Tibial nerve (tissue), 4 donors: ENCODE data around the gene GPRIN3. TPM values are rescaled to one million over a fixed set of nuclear protein-coding genes. Genes with fewer than 3 reads are reported as not detected.

ENCODE experiments used
- DNase-seq, 2 donors: peaks; one replicate each; pipeline ENCODE4 v3.0.0-alpha.2; 2019; ENCODE audit warnings: low spot score in 2 of 2
- H3K27ac ChIP-seq, 4 donors: fragments of 200-600 bp; sonication (generic) in 3 of 4; one replicate each; pipeline ENCODE4 v1.5.1; 2017 to 2019; ENCODE audit warnings: mild to moderate bottlenecking in 1 of 4
- H3K27me3 ChIP-seq, 2 donors: fragments of 200-600 bp; sonication (generic) in 1 of 2; one replicate each; pipeline versions ENCODE4 v1.5.1 to v1.6.0; 2017 to 2019
- H3K36me3 ChIP-seq, 3 donors: fragments of 200-600 bp; sonication (generic); one replicate each; pipeline ENCODE4 v1.5.1; 2018 to 2019
- H3K4me1 ChIP-seq, 4 donors: fragments of 200-600 bp; sonication (generic) in 3 of 4; one replicate each; pipeline ENCODE4 v1.5.1; 2017 to 2019
- H3K4me3 ChIP-seq, 4 donors: fragments of 200-600 bp; sonication (generic) in 3 of 4; one replicate each; pipeline ENCODE4 v1.5.1; 2017 to 2019; ENCODE audit warnings: mild to moderate bottlenecking in 1 of 4, moderate library complexity in 1 of 4
- H3K9me3 ChIP-seq, 4 donors: fragments of 200-600 bp; sonication (generic) in 3 of 4; one replicate each; pipeline ENCODE4 v1.5.1; 2017 to 2019
- CTCF ChIP-seq, 5 experiments: fragments of 200-600 bp in 3 of 5; fragments of 450-650 bp in 2 of 5; sonication (generic) in 3 of 5; IDR thresholded peaks; one replicate each; pipeline ENCODE4 v1.5.1; 2016 to 2019; ENCODE audit warnings: antibody characterized with exemption in 5 of 5, mild to moderate bottlenecking in 3 of 5, moderate library complexity in 2 of 5
- EP300 ChIP-seq, 2 donors: sonication (generic); formaldehyde crosslinking; IDR thresholded peaks; one replicate each; pipeline ENCODE4 v1.6.1; 2017; ENCODE audit warnings: antibody characterized with exemption in 2 of 2, mild to moderate bottlenecking in 1 of 2
- POLR2A ChIP-seq, 2 donors: fragments of 450-650 bp; IDR thresholded peaks; one replicate each; pipeline ENCODE4 v1.6.1; 2017; ENCODE audit warnings: antibody characterized with exemption in 2 of 2, mild to moderate bottlenecking in 2 of 2, moderate library complexity in 2 of 2
- WGBS, 2 donors: methylation state at CpG; one replicate each; pipeline ENCODE4 v1.1.5; 2018; 5-methylcytosine and 5-hydroxymethylcytosine counted together
- total RNA-seq, 4 donors: library from RNA; depleted of rRNA; stranded (reverse); fragments of >200 nt; gene quantifications; one replicate each; pipeline ENCODE4 v1.1.0, GENCODE V29; 2016

GPRIN3 gene
- total RNA-seq, 4 donors from 2014 or later, result 2.3 to 5.2 (median 4.6) TPM

DNA sequence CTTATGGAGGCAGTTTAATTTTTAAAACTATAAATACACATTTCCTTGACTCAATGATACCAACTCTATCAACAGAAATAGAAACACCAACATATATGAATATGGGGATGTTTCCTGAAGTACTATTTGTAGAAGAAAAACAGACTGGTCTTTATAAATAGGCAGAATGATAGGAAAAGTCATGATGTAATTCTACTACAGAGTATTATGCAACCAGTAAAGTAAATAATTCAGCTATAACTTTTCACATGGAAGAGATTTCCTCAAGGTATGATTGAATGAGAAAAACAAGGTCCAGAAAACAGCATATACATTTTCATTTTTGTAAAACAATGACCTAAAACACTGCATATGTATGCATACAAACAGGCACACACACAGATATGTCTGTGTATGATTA lies 56.2 kb downstream of the GPRIN3 start:
- TF ChIP-seq EP300 (IDR thresholded peaks at IDR 0.05), result no peak
- no peak for TF ChIP-seq CTCF (IDR thresholded peaks at IDR 0.05)
- TF ChIP-seq POLR2A (IDR thresholded peaks at IDR 0.05), result no peak
- H3K36me3 ChIP-seq, result no peaks in the 10 kb centered on the region

DNA sequence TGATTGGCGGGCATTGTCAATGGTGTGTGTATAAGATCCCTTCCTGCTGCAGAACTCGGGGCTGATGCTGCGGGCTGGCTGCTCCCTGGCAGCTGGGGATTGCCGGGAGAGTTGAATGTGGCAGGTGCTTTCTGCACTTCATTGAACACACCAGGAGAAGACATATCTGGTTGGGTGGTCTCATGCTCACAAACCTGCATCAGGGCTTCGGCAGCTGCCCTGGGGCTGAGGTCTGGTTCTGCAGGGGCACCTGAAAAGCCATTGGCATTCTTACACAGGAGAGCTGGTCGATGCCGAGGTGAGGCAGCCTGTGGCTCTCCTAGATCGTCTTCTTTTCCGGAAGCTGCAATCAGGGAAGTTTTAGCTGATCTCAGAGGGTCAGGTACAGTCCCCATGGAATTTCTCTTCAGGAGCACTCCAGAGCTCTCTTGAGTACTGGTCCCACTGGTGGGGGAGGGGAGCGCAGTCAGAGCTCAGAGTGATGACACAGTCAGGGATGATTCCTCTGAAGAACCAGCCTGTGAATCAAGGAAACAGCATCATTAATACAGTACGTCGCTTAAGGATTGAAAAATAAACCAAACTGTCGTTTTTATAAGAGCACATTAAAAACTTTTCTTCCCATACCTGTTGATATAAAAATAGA lies 57.8 kb downstream of the GPRIN3 start:
- Histone ChIP-seq H3K4me1 (no peaks in the 10 kb centered on the region), H3K4me3 (no peak overlapping the region), H3K27ac (no peak overlapping the region), H3K27me3 (no peaks in the 10 kb centered on the region), H3K36me3 (no peaks in the 10 kb centered on the region), H3K9me3 (no peaks in the 10 kb centered on the region)
- TF ChIP-seq CTCF (IDR thresholded peaks at IDR 0.05) (no peak), EP300 (IDR thresholded peaks at IDR 0.05) (no peak), POLR2A (IDR thresholded peaks at IDR 0.05) (no peak)
- WGBS, 2 donors, result 91 to 94% methylated on average over 13 of the region's 13 CpGs
- DNase-seq, result no peak

More for the DNA sequence above, 56.2 kb downstream of the GPRIN3 start:
- Histone ChIP-seq H3K4me1 (no peaks in the 10 kb centered on the region), H3K27me3 (no peaks in the 10 kb centered on the region), H3K4me3 (no peak overlapping the region), H3K27ac (no peak overlapping the region), H3K9me3 (no peaks in the 10 kb centered on the region)
- no peak for DNase-seq

DNA sequence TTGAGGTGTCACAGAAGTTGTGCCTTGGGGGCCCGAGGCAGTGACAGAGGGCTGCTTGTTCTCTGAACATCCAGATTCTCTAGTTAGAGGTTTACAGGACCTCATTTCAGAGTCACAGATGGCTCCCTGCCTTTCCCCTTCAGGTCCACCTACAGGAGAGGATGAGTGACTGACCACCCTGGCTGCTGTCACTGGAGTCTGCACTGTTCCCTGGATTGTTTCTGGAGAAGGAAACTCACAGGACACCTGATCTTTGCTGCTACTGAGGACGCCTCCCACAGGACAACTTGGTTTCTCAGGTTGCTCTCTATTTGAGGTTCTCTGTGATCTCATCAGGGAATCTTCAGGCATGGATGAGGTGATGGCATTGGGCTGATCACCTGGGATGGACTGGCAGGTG lies 58.3 kb downstream of the GPRIN3 start:
- Histone ChIP-seq H3K9me3 (no peaks in the 10 kb centered on the region), H3K27me3 (no peaks in the 10 kb centered on the region), H3K4me3 (no peak overlapping the region), H3K27ac (no peak overlapping the region), H3K4me1 (no peaks in the 10 kb centered on the region), H3K36me3 (no peaks in the 10 kb centered on the region)
- 83 to 91% methylated on average over 2 of the region's 2 CpGs for WGBS, 2 donors
- TF ChIP-seq EP300 (IDR thresholded peaks at IDR 0.05), result no peak
- TF ChIP-seq POLR2A (IDR thresholded peaks at IDR 0.05), result no peak
- no peak for TF ChIP-seq CTCF (IDR thresholded peaks at IDR 0.05)
- no peak for DNase-seq

DNA sequence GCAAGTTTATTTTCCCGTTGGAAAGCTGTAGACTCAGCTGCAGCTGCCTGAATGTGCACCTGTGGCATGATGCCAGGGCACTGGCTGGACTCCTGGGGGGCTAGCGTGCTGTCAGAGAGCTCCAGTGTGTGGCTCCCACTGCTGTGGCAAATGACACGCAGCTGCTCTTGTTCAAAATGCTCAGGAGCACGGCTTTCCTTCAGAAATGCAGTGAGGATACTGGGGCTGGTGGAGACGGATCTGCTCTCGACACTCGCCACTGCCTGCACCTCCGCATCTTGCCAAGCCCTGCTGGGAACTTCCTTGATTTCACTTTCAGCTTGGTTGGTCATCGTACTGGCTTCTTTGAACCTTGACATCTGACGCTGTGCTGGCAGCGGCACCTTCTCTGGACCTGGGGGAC lies 58.7 kb downstream of the GPRIN3 start:
- H3K27ac ChIP-seq, result no peak overlapping the region
- H3K9me3 ChIP-seq, result no peaks in the 10 kb centered on the region
- no peaks in the 10 kb centered on the region for H3K4me1 ChIP-seq
- H3K36me3 ChIP-seq, result no peaks in the 10 kb centered on the region
- DNase-seq, result no peak
- TF ChIP-seq CTCF (IDR thresholded peaks at IDR 0.05), result no peak
- TF ChIP-seq EP300 (IDR thresholded peaks at IDR 0.05), result no peak
- TF ChIP-seq POLR2A (IDR thresholded peaks at IDR 0.05), result no peak
- no peaks in the 10 kb centered on the region for H3K27me3 ChIP-seq
- 85 to 90% methylated on average over 9 to 11 of the region's 11 CpGs for WGBS, 2 donors
- H3K4me3 ChIP-seq, result no peak overlapping the region

DNA sequence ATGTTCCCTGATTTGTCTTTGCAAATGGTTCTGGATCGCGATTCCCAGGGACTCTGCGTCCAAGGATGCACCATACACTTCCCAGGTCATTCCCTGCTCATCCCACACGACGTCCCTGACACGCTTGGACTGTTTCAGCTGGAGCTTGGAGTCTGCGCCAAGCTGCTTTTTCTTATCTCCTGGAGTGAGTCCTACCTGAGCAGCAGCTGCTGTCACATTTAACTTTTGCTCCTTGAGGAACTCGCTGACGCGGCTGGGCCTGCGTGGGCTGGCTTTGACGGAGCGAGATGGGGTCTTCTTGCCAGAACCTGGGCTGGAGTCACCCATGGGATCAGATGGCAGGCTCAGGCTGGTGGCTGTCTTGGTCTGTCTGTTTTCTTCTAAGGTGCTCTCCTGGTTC lies 59.6 kb downstream of the GPRIN3 start:
- Histone ChIP-seq H3K27me3 (no peaks in the 10 kb centered on the region), H3K27ac (no peak overlapping the region), H3K4me3 (no peak overlapping the region), H3K4me1 (no peaks in the 10 kb centered on the region), H3K9me3 (no peaks in the 10 kb centered on the region), H3K36me3 (no peaks in the 10 kb centered on the region)
- no peak for DNase-seq
- TF ChIP-seq CTCF (IDR thresholded peaks at IDR 0.05), result no peak
- no peak for TF ChIP-seq POLR2A (IDR thresholded peaks at IDR 0.05)
- no peak for TF ChIP-seq EP300 (IDR thresholded peaks at IDR 0.05)
- WGBS, 2 donors, result 94 to 97% methylated on average over 13 of the region's 13 CpGs
